Glutamatergic neuron (in vitro differentiated cells): ENCODE measurements around the gene KCNH1. TPM values are rescaled to one million over a fixed set of nuclear protein-coding genes. Genes with fewer than 3 reads are reported as not detected.

Experiments
- DNase-seq: peaks from one replicate; pipeline ENCODE4 v3.0.0; 2022
- H3K27ac Mint-ChIP-seq: one replicate; pipeline ENCODE4 v1.8.0; 2020; ENCODE audit warnings: mild to moderate bottlenecking, mixed read lengths, inconsistent platforms; ENCODE audit not compliant: unreplicated experiment
- H3K27me3 Mint-ChIP-seq: one replicate; pipeline ENCODE4 v1.8.0; 2020; ENCODE audit warnings: mild to moderate bottlenecking, moderate library complexity, mixed read lengths, inconsistent platforms; ENCODE audit not compliant: unreplicated experiment
- H3K36me3 Mint-ChIP-seq: one replicate; pipeline ENCODE4 v1.8.0; 2020; ENCODE audit warnings: mild to moderate bottlenecking, mixed read lengths, inconsistent platforms; ENCODE audit not compliant: unreplicated experiment
- H3K4me1 Mint-ChIP-seq: one replicate; pipeline ENCODE4 v1.8.0; 2020; ENCODE audit warnings: mild to moderate bottlenecking, low read depth, mixed read lengths, inconsistent platforms; ENCODE audit not compliant: unreplicated experiment
- H3K4me3 Mint-ChIP-seq: one replicate; pipeline ENCODE4 v1.8.0; 2020; ENCODE audit warnings: mild to moderate bottlenecking, mixed read lengths, inconsistent platforms; ENCODE audit not compliant: unreplicated experiment
- H3K9me3 Mint-ChIP-seq: one replicate; pipeline ENCODE4 v1.8.0; 2020; ENCODE audit warnings: mild to moderate bottlenecking, moderate library complexity, mixed read lengths, inconsistent platforms; ENCODE audit not compliant: unreplicated experiment
- CTCF ChIP-seq: fragments of 200-600 bp; sonication (generic); IDR thresholded peaks from one replicate; pipeline ENCODE4 v1.5.0; 2021; ENCODE audit not compliant: partially characterized antibody, unreplicated experiment
- total RNA-seq: library from RNA; stranded (reverse); fragmentation: NEBNext Ultra II Directional; extraction: Animal tissue kit (Norgen Biotek cat#: 25700); gene quantifications from one replicate; pipeline ENCODE4 v1.2.1, GENCODE V29; 2021; ENCODE audit not compliant: unreplicated experiment

The KCNH1 gene
- total RNA-seq, 1 donor from 2014 or later, result 7.8 TPM

GRCh38 chr1:210747890-210748289 lies 386.1 kb downstream of the KCNH1 start:
- Mint-ChIP-seq H3K27me3 (no peaks in the 10 kb centered on the region), H3K9me3 (peaks cover 1% of the 10 kb centered on the region), H3K27ac (no peak overlapping the region), H3K4me1 (peaks cover 4% of the 10 kb centered on the region), H3K4me3 (no peak overlapping the region), H3K36me3 (no peaks in the 10 kb centered on the region)
- DNase-seq, result no peak
- TF ChIP-seq CTCF, result no peak

- peaks cover 4% of the 10 kb centered on the region for H3K4me1 Mint-ChIP-seq
- no peak overlapping the region for H3K4me3 Mint-ChIP-seq
- TF ChIP-seq CTCF, result no peak
- no peak for DNase-seq
- H3K36me3 Mint-ChIP-seq, result no peaks in the 10 kb centered on the region
- H3K9me3 Mint-ChIP-seq, result no peaks in the 10 kb centered on the region
- H3K27me3 Mint-ChIP-seq, result no peaks in the 10 kb centered on the region
- H3K27ac Mint-ChIP-seq, result no peak overlapping the region
Measured at GRCh38 chr1:210747112-210747511, 386.8 kb downstream of the KCNH1 start.

- Mint-ChIP-seq H3K27me3 (no peaks in the 10 kb centered on the region), H3K4me1 (peaks cover 10% of the 10 kb centered on the region), H3K9me3 (no peaks in the 10 kb centered on the region), H3K4me3 (no peak overlapping the region), H3K27ac (no peak overlapping the region), H3K36me3 (no peaks in the 10 kb centered on the region)
- DNase-seq, result no peak
- no peak for TF ChIP-seq CTCF
Measured at GRCh38 chr1:210746024-210746731, 387.8 kb downstream of the KCNH1 start.

- Mint-ChIP-seq H3K9me3 (no peaks in the 10 kb centered on the region), H3K36me3 (no peaks in the 10 kb centered on the region), H3K27ac (no peak overlapping the region)
Measured at GRCh38 chr1:210743038-210743437, 390.9 kb downstream of the KCNH1 start.

More at GRCh38 chr1:210743038-210743437, 390.9 kb downstream of the KCNH1 start:
- TF ChIP-seq CTCF, result no peak
- no peak overlapping the region for H3K4me3 Mint-ChIP-seq
- no peak for DNase-seq
- no peaks in the 10 kb centered on the region for H3K27me3 Mint-ChIP-seq
- peaks cover 7% of the 10 kb centered on the region for H3K4me1 Mint-ChIP-seq
